Coronary artery (tissue), 2 donors: Measurements from ENCODE around the gene B3GNT9.
"Not testable (repeated sequence)": the region's sequence is repeated elsewhere in the genome, so short reads cannot be mapped to it uniquely, and the experiment has no call there.

Experiments used
- DNase-seq: peaks from one replicate; pipeline ENCODE4 v3.0.0-alpha.2; 2017; ENCODE audit warnings: low spot score
- H3K27ac ChIP-seq, 2 donors: fragments of 200-600 bp; sonication (generic); one replicate each; pipeline ENCODE4 v1.5.1; 2016 to 2019
- H3K4me3 ChIP-seq: fragments of 200-600 bp; sonication (generic); 2 replicates; pipeline ENCODE4 v1.5.1; 2016; ENCODE audit warnings: mild to moderate bottlenecking, moderate library complexity
- CTCF ChIP-seq: fragments of 200-600 bp; sonication (generic); IDR thresholded peaks from one replicate; pipeline ENCODE4 v1.5.1; 2019; ENCODE audit warnings: antibody characterized with exemption

Gene B3GNT9

GRCh38 chr16:67128417-67128816 is 22.4 kb downstream of the B3GNT9 start:
- Histone ChIP-seq H3K4me3 (no peak overlapping the region), H3K27ac (no peak overlapping the region)
- TF ChIP-seq CTCF = no peak

DNA sequence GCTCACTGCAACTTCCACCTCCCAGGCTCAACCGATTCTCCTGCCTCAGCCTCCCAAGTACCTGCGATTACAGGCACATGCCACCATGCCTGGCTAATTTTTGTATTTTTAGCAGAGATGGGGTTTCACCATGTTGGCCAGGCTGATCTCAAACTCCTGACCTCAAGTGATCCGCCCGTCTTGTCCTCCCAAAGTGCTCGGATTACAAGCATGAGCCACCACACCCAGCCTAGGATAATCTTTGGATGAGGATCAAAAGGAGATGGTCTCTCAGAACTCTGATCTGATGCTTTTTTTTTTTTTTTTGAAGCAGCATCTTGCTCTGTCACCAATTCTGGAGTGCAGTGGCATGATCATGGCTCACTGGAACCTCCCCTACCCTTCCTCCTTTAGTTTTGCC is 28.0 kb downstream of the B3GNT9 start:
- not testable (repeated sequence) for H3K27ac ChIP-seq, DNase-seq

More at GRCh38 chr16:67128417-67128816, 22.4 kb downstream of the B3GNT9 start:
- no peak for DNase-seq

DNA sequence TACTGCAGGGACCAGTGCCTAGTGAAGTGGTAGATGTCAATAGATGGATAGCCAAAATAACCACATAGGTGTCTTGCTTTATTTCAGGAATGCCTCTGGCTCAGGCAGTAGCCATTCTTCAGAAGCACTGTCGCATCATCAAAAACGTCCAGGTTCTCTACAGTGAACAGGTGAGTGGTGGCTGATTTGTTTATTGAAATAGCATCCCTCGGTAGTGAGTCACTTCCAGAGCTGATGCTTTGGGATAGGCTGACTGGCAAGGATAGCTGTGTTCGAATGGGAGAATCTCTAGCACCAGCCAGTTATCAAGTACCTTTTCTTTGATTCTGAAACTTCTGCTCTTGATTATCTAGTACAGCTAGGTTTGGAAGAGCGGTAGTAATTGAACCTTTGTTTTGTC is 30.8 kb downstream of the B3GNT9 start:
- no peak for TF ChIP-seq CTCF
- DNase-seq = no peak
- Histone ChIP-seq H3K4me3 (no peak overlapping the region), H3K27ac (no peak overlapping the region)

More for the DNA sequence above, 28.0 kb downstream of the B3GNT9 start:
- not testable (repeated sequence) for H3K4me3 ChIP-seq

DNA sequence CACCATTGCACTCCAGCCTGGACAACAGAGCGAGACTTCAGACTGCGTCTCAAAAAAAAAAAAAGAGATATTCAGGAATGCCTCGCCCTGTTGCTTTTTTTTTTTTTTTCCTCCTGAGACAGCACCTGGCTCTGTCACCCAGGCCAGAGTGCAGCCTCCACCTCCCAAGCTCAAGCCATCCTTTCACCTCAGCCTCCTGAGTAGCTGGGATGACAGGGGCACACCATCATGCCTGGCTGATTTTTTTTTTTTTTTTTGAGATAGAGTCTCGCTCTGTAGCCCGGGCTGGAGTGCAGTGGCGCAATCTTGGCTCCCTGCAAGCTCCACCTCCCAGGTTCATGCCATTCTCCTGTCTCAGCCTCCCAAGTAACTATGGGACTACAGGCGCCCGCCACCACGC is 33.1 kb downstream of the B3GNT9 start:
- TF ChIP-seq CTCF = no peak
- DNase-seq = no peak
- Histone ChIP-seq H3K27ac (no peak overlapping the region), H3K4me3 (no peak overlapping the region)

GRCh38 chr16:67116388-67117311 is 34.1 kb downstream of the B3GNT9 start:
- no peak for DNase-seq
- Histone ChIP-seq H3K27ac (no peak overlapping the region), H3K4me3 (no peak overlapping the region)
- no peak for TF ChIP-seq CTCF

- Histone ChIP-seq H3K27ac (no peak overlapping the region), H3K4me3 (no peak overlapping the region)
- DNase-seq = peak; percentile 47
- TF ChIP-seq CTCF = no peak
Measured at GRCh38 chr16:67115639-67116038, 35.2 kb downstream of the B3GNT9 start.

GRCh38 chr16:67114793-67115192 is 36.0 kb downstream of the B3GNT9 start:
- no peak for TF ChIP-seq CTCF
- DNase-seq = no peak
- Histone ChIP-seq H3K27ac (no peak overlapping the region), H3K4me3 (no peak overlapping the region)
